Endothelial cell of umbilical vein (primary cell): ENCODE measurements around the gene FHIT. TPM values are rescaled to one million over a fixed set of nuclear protein-coding genes. Genes with fewer than 3 reads are reported as not detected.

ENCODE experiments used
- BruUV-seq: library from RNA; stranded (reverse); fragments of 400-500 nt; replicated peaks from 2 replicates; lab custom pipeline; 2021; lab: Mats Ljungman, UMichigan
- CTCF ChIA-PET: fragments of 300-600, 350-600 bp; sonication (Branson Sonifier 250); formaldehyde crosslinking; loops from one replicate; lab custom pipeline; 2021; ENCODE audit warnings: antibody characterized with exemption, inconsistent platforms; lab: Charles Lee
- POLR2A ChIA-PET: fragments of 300-600, 350-600 bp; sonication (Branson Sonifier 250); formaldehyde crosslinking; loops from one replicate; lab custom pipeline; 2021; ENCODE audit warnings: antibody characterized with exemption, inconsistent platforms; lab: Charles Lee
- DNase-seq: peaks from one replicate; pipeline ENCODE4 v3.0.0-alpha.2; 2011; ENCODE audit warnings: low read depth, low spot score
- FAIRE-seq: peaks from 2 replicates; lab custom pipeline; 2011; peaks lifted over from hg19 to GRCh38; lab: Jason Lieb, UNC
- H2AFZ ChIP-seq: 2 replicates; pipeline ENCODE4 v1.6.0; 2012; ENCODE audit warnings: low read depth, low read length, control low read depth, inconsistent platforms
- H3K27ac ChIP-seq: 2 replicates; pipeline ENCODE4 v1.5.1; 2011; ENCODE audit warnings: low read depth, mild to moderate bottlenecking, control low read depth, low read length, moderate library complexity; ENCODE audit not compliant: insufficient read depth
- H3K27me3 ChIP-seq, 2 experiments: 2 replicates each; pipeline versions ENCODE4 v1.6.0 to v1.6.1; 2011; ENCODE audit warnings: low read length in 2 of 2, mixed read lengths in 1 of 2; ENCODE audit not compliant: control insufficient read depth in 2 of 2, insufficient read depth in 2 of 2
- H3K36me3 ChIP-seq, 2 experiments: 2 replicates in 1 of 2; 3 replicates in 1 of 2; pipeline ENCODE4 v1.5.1; 2011; ENCODE audit warnings: low read length in 2 of 2, mild to moderate bottlenecking in 1 of 2, moderate library complexity in 1 of 2; ENCODE audit not compliant: control insufficient read depth in 2 of 2, insufficient read depth in 2 of 2; ENCODE audit errors: extremely low read depth in 1 of 2
- H3K4me1 ChIP-seq: 3 replicates; pipeline ENCODE4 v1.5.1; 2011; ENCODE audit warnings: mild to moderate bottlenecking, low read length; ENCODE audit not compliant: control insufficient read depth, insufficient read depth; ENCODE audit errors: extremely low read depth
- H3K4me2 ChIP-seq: 2 replicates; pipeline ENCODE4 v1.6.1; 2011; ENCODE audit warnings: low read length, control low read depth, mixed read lengths; ENCODE audit not compliant: insufficient read depth
- H3K4me3 ChIP-seq, 3 experiments: fragments of 200-600 bp in 1 of 3; sonication (generic), shearing (Covaris generic) in 1 of 3; replicated peaks in 1 of 3; 2 replicates each; pipeline ENCODE4 v1.5.1; 2011 to 2016; ENCODE audit warnings: control low read depth in 3 of 3, low read length in 3 of 3, mild to moderate bottlenecking in 2 of 3, inconsistent platforms in 1 of 3, low read depth in 1 of 3, moderate library complexity in 1 of 3; ENCODE audit not compliant: insufficient read depth in 1 of 3
- H3K79me2 ChIP-seq: 2 replicates; pipeline ENCODE4 v1.6.0; 2012; ENCODE audit warnings: low read length, inconsistent platforms; ENCODE audit not compliant: control insufficient read depth, insufficient read depth
- H3K9ac ChIP-seq: replicated peaks from 2 replicates; pipeline ENCODE3; 2011; ENCODE audit warnings: low read length, control low read depth; ENCODE audit not compliant: insufficient read depth; ENCODE audit errors: extremely low read depth
- H3K9me1 ChIP-seq: replicated peaks from 3 replicates; pipeline ENCODE4 v1.6.0; 2011; ENCODE audit warnings: mild to moderate bottlenecking, low read length; ENCODE audit not compliant: control insufficient read depth, insufficient read depth; ENCODE audit errors: extremely low read depth
- H3K9me3 ChIP-seq: replicated peaks from 2 replicates; pipeline ENCODE4 v1.5.1; 2012; ENCODE audit warnings: low read length, inconsistent platforms; ENCODE audit not compliant: control insufficient read depth, insufficient read depth
- H4K20me1 ChIP-seq: replicated peaks from 2 replicates; pipeline ENCODE3; 2011; ENCODE audit warnings: mild to moderate bottlenecking, low read length; ENCODE audit not compliant: control insufficient read depth, insufficient read depth; ENCODE audit errors: extremely low read depth
- EZH2 ChIP-seq: IDR thresholded peaks from 2 replicates; pipeline ENCODE4 v1.6.1; 2012; ENCODE audit warnings: borderline replicate concordance, low read depth, mild to moderate bottlenecking, moderate library complexity, low read length, inconsistent platforms; ENCODE audit not compliant: severe bottlenecking
- FOS ChIP-seq: IDR thresholded peaks from 2 replicates; pipeline ENCODE4 v1.6.1; 2011; ENCODE audit warnings: mild to moderate bottlenecking, low read length, moderate library complexity, borderline replicate concordance; ENCODE audit not compliant: insufficient read depth
- GATA2 ChIP-seq: IDR thresholded peaks from 2 replicates; pipeline ENCODE4 v1.7.0; 2011; ENCODE audit warnings: low read depth, mild to moderate bottlenecking, moderate library complexity, mixed read lengths, low read length; ENCODE audit not compliant: insufficient read length, insufficient read depth
- JUN ChIP-seq: IDR thresholded peaks from 2 replicates; pipeline ENCODE4 v1.6.1; 2011; ENCODE audit warnings: borderline replicate concordance, low read depth; ENCODE audit not compliant: insufficient read length, insufficient read depth
- MYC ChIP-seq: IDR thresholded peaks from one replicate; pipeline ENCODE4 v1.6.1; 2011; ENCODE audit warnings: mild to moderate bottlenecking, low read depth, low read length
- POLR2A ChIP-seq: IDR thresholded peaks from 2 replicates; pipeline ENCODE4 v1.6.1; 2012; ENCODE audit warnings: low read depth, mild to moderate bottlenecking, control low read depth, low read length
- POLR2AphosphoS5 ChIP-seq: IDR thresholded peaks from 2 replicates; pipeline ENCODE4 v1.6.1; 2012; ENCODE audit warnings: low read depth, mild to moderate bottlenecking, control low read depth, low read length, moderate library complexity; ENCODE audit not compliant: insufficient read depth
- dilution Hi-C: fragments of 300-500 bp; cut with MboI; formaldehyde crosslinking; loops from one replicate; pipeline ENCODE4 v1.15.0; 2019; ENCODE audit warnings: low sequenced_read_pairs; ENCODE audit not compliant: extremely low pct_ligation_motif_present
- intact Hi-C: fragments of 100-400 bp; cut with micrococcal nuclease; formaldehyde crosslinking; loops from one replicate; pipeline ENCODE4 v1.10.0; 2022
- polyA plus RNA-seq, 4 experiments: library from polyadenylated mRNA; depleted of rRNA in 3 of 4; stranded (reverse) in 3 of 4; unstranded in 1 of 4; fragments of >200 nt; gene quantifications; 2 replicates each; pipeline versions ENCODE4 v1.2.1 to v1.2.3, GENCODE V29; 2011 to 2012; ENCODE audit warnings: missing spikeins in 1 of 4
- total RNA-seq: library from RNA; stranded (reverse); gene quantifications from 2 replicates; pipeline ENCODE4 v1.2.3, GENCODE V29; 2021
- TF ChIP-seq, protein P1 (sequence below), 2 donors: IDR thresholded peaks; 1 replicate in 1 of 2; 2 replicates in 1 of 2; pipeline ENCODE4 v1.5.1; 2011; ENCODE audit warnings: low read length in 2 of 2, mild to moderate bottlenecking in 2 of 2, moderate library complexity in 2 of 2, control low read depth in 1 of 2, inconsistent platforms in 1 of 2, low read depth in 1 of 2; ENCODE audit not compliant: insufficient read depth in 1 of 2; ENCODE audit errors: extremely low read depth in 1 of 2
- TF ChIP-seq, protein P2 (sequence below): IDR thresholded peaks from 2 replicates; pipeline ENCODE4 v1.6.1; 2011; ENCODE audit not compliant: insufficient read depth, insufficient read length

FHIT gene
- total and polyA plus RNA-seq, 2 donors (not counting 3 experiments of a cell fraction or from before 2014, with no cell fraction given): 0.47 to 2.2 TPM

DNA sequence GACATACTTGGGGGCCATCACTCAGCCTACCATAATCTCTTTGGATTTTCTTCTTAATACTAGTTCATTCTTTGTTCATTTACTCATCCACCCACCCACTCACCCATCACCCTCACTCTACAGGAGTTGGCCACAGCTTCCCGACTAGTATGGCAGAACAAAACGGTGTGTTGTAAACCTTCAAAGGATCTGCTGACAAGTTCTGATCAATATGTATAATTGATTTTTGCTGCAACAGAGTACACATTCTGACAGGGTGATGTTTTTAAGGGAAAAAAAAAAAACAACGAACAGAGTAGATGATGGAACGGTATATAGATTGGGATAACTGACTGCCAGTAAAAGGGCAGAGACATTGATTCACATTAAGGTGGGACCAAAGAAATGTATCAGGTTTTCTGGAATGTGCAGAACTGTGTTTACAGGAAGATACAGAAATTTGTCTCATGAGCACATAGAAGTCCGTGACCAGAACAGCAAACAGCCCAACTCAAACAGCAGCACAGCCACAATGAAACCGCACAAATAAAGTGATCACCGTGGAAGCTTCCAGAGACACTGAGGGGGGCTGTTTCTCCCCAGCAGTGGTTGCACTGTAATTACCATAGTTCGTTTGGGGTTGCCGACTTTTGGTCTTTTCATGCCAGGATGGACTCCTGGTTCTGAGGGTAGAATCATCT, 931.9 kb downstream of the FHIT start:
- Histone ChIP-seq H3K27me3 (no peaks in the 10 kb centered on the region), H3K79me2 (no peaks in the 10 kb centered on the region), H3K27ac (no peak overlapping the region), H3K9ac (no peak overlapping the region), H3K4me3 (no peak overlapping the region), H4K20me1 (no peaks in the 10 kb centered on the region), H3K4me2 (no peak overlapping the region), H3K4me1 (no peaks in the 10 kb centered on the region), H3K9me3 (no peaks in the 10 kb centered on the region), H3K36me3 (no peaks in the 10 kb centered on the region), H3K9me1 (no peaks in the 10 kb centered on the region), H2AFZ (no peak overlapping the region)
- dilution Hi-C loops (no loop called here), intact Hi-C loops (no loop called here)
- FAIRE-seq: no peak
- ChIA-PET CTCF (no interaction called here), POLR2A (no interaction called here)
- no peak for TF ChIP-seq POLR2A
- no TSS peak for BruUV-seq
- no peak for DNase-seq

DNA sequence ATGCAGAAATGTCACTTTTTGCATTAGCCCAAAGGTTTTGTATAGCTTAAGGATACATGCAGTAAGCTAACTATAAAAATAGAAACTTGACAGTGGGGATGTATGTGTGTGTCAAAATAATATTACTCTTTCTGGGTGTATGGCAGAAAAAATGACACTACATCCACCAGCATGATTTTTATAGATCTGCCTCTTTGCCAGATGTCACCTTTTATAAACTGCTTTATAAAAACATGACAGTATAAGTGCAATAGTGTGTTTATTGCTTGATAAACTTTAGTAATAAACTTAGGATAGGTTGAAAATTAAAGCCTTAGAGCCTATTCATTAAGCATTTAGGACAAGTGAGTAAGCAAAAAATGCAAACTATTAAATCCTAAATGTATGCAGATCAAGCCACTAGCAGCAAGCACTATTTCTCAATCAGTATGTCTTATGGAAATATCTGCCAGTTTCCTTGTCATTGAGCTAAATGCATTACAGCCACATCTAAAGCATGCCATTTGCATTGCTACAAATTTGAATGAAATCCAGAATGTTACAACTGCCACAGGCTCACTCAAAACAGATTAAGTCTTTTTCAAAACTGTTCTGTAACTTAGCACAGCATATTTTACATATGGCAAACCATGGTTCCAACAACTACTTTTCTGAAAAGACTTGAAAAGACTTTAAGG, 935.0 kb downstream of the FHIT start:
- H3K4me3 ChIP-seq: no peak overlapping the region
- H3K4me2 ChIP-seq: no peak overlapping the region
- no peaks in the 10 kb centered on the region for H3K36me3 ChIP-seq
- no peaks in the 10 kb centered on the region for H3K79me2 ChIP-seq
- no peak overlapping the region for H2AFZ ChIP-seq
- ChIA-PET POLR2A (no interaction called here), CTCF (no interaction called here)
- TF ChIP-seq FOS (no peak), POLR2A (no peak), EZH2 (no peak), MYC (no peak), POLR2AphosphoS5 (no peak), GATA2 (no peak), JUN (no peak)
- TF ChIP-seq, protein P1, sequence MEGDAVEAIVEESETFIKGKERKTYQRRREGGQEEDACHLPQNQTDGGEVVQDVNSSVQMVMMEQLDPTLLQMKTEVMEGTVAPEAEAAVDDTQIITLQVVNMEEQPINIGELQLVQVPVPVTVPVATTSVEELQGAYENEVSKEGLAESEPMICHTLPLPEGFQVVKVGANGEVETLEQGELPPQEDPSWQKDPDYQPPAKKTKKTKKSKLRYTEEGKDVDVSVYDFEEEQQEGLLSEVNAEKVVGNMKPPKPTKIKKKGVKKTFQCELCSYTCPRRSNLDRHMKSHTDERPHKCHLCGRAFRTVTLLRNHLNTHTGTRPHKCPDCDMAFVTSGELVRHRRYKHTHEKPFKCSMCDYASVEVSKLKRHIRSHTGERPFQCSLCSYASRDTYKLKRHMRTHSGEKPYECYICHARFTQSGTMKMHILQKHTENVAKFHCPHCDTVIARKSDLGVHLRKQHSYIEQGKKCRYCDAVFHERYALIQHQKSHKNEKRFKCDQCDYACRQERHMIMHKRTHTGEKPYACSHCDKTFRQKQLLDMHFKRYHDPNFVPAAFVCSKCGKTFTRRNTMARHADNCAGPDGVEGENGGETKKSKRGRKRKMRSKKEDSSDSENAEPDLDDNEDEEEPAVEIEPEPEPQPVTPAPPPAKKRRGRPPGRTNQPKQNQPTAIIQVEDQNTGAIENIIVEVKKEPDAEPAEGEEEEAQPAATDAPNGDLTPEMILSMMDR (IDR thresholded peaks at IDR 0.05; ENCODE audit: extremely low read depth in 1 of 2, insufficient read depth in 1 of 2, low read depth in 1 of 2, low read length in 2 of 2): no peak
- TF ChIP-seq, protein P2, sequence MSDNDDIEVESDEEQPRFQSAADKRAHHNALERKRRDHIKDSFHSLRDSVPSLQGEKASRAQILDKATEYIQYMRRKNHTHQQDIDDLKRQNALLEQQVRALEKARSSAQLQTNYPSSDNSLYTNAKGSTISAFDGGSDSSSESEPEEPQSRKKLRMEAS: no peak
- no peaks in the 10 kb centered on the region for H3K9me3 ChIP-seq
- no peaks in the 10 kb centered on the region for H3K27me3 ChIP-seq
- intact Hi-C loops: no loop called here
- no peak overlapping the region for H3K27ac ChIP-seq
- dilution Hi-C loops: no loop called here
- DNase-seq (no peak), FAIRE-seq (no peak)
- no peaks in the 10 kb centered on the region for H4K20me1 ChIP-seq
- no peaks in the 10 kb centered on the region for H3K9me1 ChIP-seq
- BruUV-seq: no TSS peak
- no peak overlapping the region for H3K9ac ChIP-seq
- H3K4me1 ChIP-seq: no peaks in the 10 kb centered on the region
